GM19099 (cell line): ENCODE results near the gene PPP1R1B.

ENCODE experiments used
- POLR2A ChIP-seq: IDR thresholded peaks from 3 replicates; pipeline ENCODE4 v1.6.1; 2011; ENCODE audit warnings: low read depth; ENCODE audit not compliant: insufficient read length; ENCODE audit errors: extremely low read depth

Gene PPP1R1B

GRCh38 chr17:39607057-39607850, 19.5 kb upstream of the PPP1R1B start:
- no peak for TF ChIP-seq POLR2A

GRCh38 chr17:39607851-39608130, 19.0 kb upstream of the PPP1R1B start, which contains the start of gene NEUROD2:
Gene NEUROD2, minus strand, starts transcription at chr17:39607920. Its CDS starts 1,321 bp downstream, at chr17:39606599.
- no peak for TF ChIP-seq POLR2A

GRCh38 chr17:39608142-39608981, 18.4 kb upstream of the PPP1R1B start:
- TF ChIP-seq POLR2A, result no peak

- no peak for TF ChIP-seq POLR2A
These were observed 17.2 kb upstream of the PPP1R1B start for GRCh38 chr17:39609416-39610025.

- no peak for TF ChIP-seq POLR2A
These were observed 15.2 kb upstream of the PPP1R1B start for GRCh38 chr17:39611401-39612112.

GRCh38 chr17:39612291-39612894, 14.4 kb upstream of the PPP1R1B start:
- no peak for TF ChIP-seq POLR2A

GRCh38 chr17:39612935-39613464, 13.8 kb upstream of the PPP1R1B start:
- TF ChIP-seq POLR2A, result no peak

- no peak for TF ChIP-seq POLR2A
These were observed 12.1 kb upstream of the PPP1R1B start for GRCh38 chr17:39614545-39615157.

- TF ChIP-seq POLR2A, result no peak
These were observed 11.3 kb upstream of the PPP1R1B start for GRCh38 chr17:39615434-39615833.

- no peak for TF ChIP-seq POLR2A
These were observed 9.7 kb upstream of the PPP1R1B start for GRCh38 chr17:39617100-39617445.

GRCh38 chr17:39617446-39618245, 9.1 kb upstream of the PPP1R1B start:
- no peak for TF ChIP-seq POLR2A

GRCh38 chr17:39618246-39618913, 8.4 kb upstream of the PPP1R1B start:
- no peak for TF ChIP-seq POLR2A

- TF ChIP-seq POLR2A, result no peak
These were observed 7.6 kb upstream of the PPP1R1B start for GRCh38 chr17:39618956-39619785.

- TF ChIP-seq POLR2A, result no peak
These were observed 7.0 kb upstream of the PPP1R1B start for GRCh38 chr17:39619786-39620101.
